HL-60 (cell line): ENCODE data around the gene EEF1A2.

Source experiments
- DNase-seq, 2 experiments: peaks; one replicate each; pipeline ENCODE4 v3.0.0-alpha.2; 2010 to 2020; ENCODE audit warnings: low read depth in 1 of 2, low spot score in 1 of 2
- H3K27ac ChIP-seq: fragments of 250-450 bp; sonication (Bioruptor Pico); replicated peaks from 2 replicates; pipeline ENCODE4 v1.5.1; 2020; ENCODE audit warnings: mild to moderate bottlenecking, moderate library complexity
- H3K27me3 ChIP-seq: fragments of 250-450 bp; sonication (Bioruptor Pico); 2 replicates; pipeline ENCODE4 v1.5.1; 2021; ENCODE audit warnings: mild to moderate bottlenecking, moderate library complexity; ENCODE audit not compliant: insufficient read depth, poor library complexity, severe bottlenecking
- H3K4me3 ChIP-seq: replicated peaks from 2 replicates; pipeline ENCODE4 v1.5.1; 2011; ENCODE audit warnings: mild to moderate bottlenecking, control low read depth, low read length; ENCODE audit not compliant: insufficient read depth
- GABPA ChIP-seq: IDR thresholded peaks from 2 replicates; pipeline ENCODE4 v1.6.1; 2012; ENCODE audit warnings: low read depth
- POLR2AphosphoS5 ChIP-seq: IDR thresholded peaks from 2 replicates; pipeline ENCODE4 v1.6.1; 2012; ENCODE audit warnings: low read depth
- SPI1 ChIP-seq: IDR thresholded peaks from 2 replicates; pipeline ENCODE4 v1.6.1; 2012; ENCODE audit warnings: low read depth, mild to moderate bottlenecking, borderline replicate concordance
- TF ChIP-seq, protein P1 (sequence below): IDR thresholded peaks from 2 replicates; pipeline ENCODE4 v1.6.1; 2012; ENCODE audit warnings: low read depth; ENCODE audit not compliant: insufficient replicate concordance
- TF ChIP-seq, protein P2 (sequence below): IDR thresholded peaks from one replicate; pipeline ENCODE4 v1.5.1; 2011; ENCODE audit warnings: low read length, control low read depth, inconsistent platforms; ENCODE audit not compliant: insufficient read depth

EEF1A2 gene

DNA sequence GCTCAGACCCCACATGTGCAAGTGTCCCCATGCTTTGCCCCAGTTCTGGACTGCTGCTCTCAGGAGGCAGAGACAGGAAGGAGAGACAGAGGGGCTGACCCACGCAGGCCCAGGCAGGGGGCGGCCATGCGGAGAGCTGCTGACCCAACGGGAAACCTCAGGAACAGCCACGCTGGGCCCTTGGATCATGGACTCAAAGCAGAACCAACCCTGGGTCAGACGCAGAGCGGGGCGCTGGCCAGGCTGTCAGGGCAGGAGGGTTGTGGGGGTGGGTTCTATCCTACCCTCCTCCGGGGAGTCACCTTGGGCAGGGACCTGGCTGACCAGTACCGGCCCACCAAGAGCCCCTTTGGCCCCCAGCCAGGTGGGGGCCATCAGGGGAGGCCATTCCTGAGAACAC is 28.5 kb downstream of the EEF1A2 start:
- DNase-seq: no peak
- Histone ChIP-seq H3K27ac (no peak overlapping the region), H3K4me3 (no peak overlapping the region), H3K27me3 (peaks cover 54% of the 10 kb centered on the region)
- TF ChIP-seq, protein P1, sequence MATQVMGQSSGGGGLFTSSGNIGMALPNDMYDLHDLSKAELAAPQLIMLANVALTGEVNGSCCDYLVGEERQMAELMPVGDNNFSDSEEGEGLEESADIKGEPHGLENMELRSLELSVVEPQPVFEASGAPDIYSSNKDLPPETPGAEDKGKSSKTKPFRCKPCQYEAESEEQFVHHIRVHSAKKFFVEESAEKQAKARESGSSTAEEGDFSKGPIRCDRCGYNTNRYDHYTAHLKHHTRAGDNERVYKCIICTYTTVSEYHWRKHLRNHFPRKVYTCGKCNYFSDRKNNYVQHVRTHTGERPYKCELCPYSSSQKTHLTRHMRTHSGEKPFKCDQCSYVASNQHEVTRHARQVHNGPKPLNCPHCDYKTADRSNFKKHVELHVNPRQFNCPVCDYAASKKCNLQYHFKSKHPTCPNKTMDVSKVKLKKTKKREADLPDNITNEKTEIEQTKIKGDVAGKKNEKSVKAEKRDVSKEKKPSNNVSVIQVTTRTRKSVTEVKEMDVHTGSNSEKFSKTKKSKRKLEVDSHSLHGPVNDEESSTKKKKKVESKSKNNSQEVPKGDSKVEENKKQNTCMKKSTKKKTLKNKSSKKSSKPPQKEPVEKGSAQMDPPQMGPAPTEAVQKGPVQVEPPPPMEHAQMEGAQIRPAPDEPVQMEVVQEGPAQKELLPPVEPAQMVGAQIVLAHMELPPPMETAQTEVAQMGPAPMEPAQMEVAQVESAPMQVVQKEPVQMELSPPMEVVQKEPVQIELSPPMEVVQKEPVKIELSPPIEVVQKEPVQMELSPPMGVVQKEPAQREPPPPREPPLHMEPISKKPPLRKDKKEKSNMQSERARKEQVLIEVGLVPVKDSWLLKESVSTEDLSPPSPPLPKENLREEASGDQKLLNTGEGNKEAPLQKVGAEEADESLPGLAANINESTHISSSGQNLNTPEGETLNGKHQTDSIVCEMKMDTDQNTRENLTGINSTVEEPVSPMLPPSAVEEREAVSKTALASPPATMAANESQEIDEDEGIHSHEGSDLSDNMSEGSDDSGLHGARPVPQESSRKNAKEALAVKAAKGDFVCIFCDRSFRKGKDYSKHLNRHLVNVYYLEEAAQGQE: no peak
- TF ChIP-seq SPI1: no peak

DNA sequence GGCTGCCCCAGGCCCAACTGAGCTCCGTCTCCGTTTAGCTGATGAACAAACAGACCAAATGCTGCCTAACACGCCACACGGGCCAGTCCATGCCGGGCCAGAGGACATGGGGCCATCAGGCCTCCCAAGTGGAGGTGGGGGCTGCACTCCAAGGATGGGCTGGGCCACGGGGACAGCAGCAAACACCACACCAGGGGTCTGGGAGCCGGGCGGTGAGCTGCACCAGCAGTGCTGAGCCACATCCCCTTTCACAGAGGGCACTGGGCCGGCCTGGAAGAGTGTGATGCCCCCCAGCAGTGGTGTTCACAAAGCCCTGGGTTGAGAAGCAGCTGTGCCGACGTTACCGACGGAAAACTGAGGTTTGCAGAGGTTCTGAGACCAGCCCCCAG is 29.2 kb downstream of the EEF1A2 start:
- Histone ChIP-seq H3K27ac (no peak overlapping the region), H3K4me3 (no peak overlapping the region), H3K27me3 (peaks cover 48% of the 10 kb centered on the region)
- TF ChIP-seq, protein P1: no peak
- TF ChIP-seq GABPA: no peak
- no peak for TF ChIP-seq POLR2AphosphoS5
- no peak for DNase-seq

- DNase-seq: no peak
- Histone ChIP-seq H3K27me3 (peaks cover 43% of the 10 kb centered on the region), H3K4me3 (no peak overlapping the region), H3K27ac (no peak overlapping the region)
- TF ChIP-seq SPI1: no peak
- TF ChIP-seq POLR2AphosphoS5: no peak
- TF ChIP-seq, protein P2, sequence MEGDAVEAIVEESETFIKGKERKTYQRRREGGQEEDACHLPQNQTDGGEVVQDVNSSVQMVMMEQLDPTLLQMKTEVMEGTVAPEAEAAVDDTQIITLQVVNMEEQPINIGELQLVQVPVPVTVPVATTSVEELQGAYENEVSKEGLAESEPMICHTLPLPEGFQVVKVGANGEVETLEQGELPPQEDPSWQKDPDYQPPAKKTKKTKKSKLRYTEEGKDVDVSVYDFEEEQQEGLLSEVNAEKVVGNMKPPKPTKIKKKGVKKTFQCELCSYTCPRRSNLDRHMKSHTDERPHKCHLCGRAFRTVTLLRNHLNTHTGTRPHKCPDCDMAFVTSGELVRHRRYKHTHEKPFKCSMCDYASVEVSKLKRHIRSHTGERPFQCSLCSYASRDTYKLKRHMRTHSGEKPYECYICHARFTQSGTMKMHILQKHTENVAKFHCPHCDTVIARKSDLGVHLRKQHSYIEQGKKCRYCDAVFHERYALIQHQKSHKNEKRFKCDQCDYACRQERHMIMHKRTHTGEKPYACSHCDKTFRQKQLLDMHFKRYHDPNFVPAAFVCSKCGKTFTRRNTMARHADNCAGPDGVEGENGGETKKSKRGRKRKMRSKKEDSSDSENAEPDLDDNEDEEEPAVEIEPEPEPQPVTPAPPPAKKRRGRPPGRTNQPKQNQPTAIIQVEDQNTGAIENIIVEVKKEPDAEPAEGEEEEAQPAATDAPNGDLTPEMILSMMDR: no peak
- no peak for TF ChIP-seq GABPA
- TF ChIP-seq, protein P1: no peak
Measured at GRCh38 chr20:63469019-63469712, 29.7 kb downstream of the EEF1A2 start.

GRCh38 chr20:63468421-63468820 is 30.5 kb downstream of the EEF1A2 start:
- TF ChIP-seq, protein P1: no peak
- TF ChIP-seq, protein P2: no peak
- TF ChIP-seq GABPA (no peak), POLR2AphosphoS5 (no peak), SPI1 (no peak)
- DNase-seq: no peak
- H3K27me3 ChIP-seq: peaks cover 35% of the 10 kb centered on the region
- H3K4me3 ChIP-seq: no peak overlapping the region
- H3K27ac ChIP-seq: no peak overlapping the region
